Kidney epithelial cell (primary cell): ENCODE results near the gene RAB11FIP4. TPM values are rescaled to one million over a fixed set of nuclear protein-coding genes. Genes with fewer than 3 reads are reported as not detected.

Experiments used
- DNase-seq: peaks from one replicate; pipeline ENCODE4 v3.0.0-alpha.2; 2010; ENCODE audit warnings: low read depth
- H3K27me3 ChIP-seq: 2 replicates; pipeline ENCODE4 v1.6.0; 2011; ENCODE audit warnings: low read length; ENCODE audit not compliant: control insufficient read depth, insufficient read depth
- H3K36me3 ChIP-seq: 2 replicates; pipeline ENCODE4 v1.5.1; 2011; ENCODE audit warnings: low read length; ENCODE audit not compliant: control insufficient read depth, insufficient read depth
- H3K4me3 ChIP-seq: 2 replicates; pipeline ENCODE4 v1.5.1; 2011; ENCODE audit warnings: low read depth, mild to moderate bottlenecking, control low read depth, low read length
- CTCF ChIP-seq: IDR thresholded peaks from 2 replicates; pipeline ENCODE4 v1.5.1; 2011; ENCODE audit warnings: mild to moderate bottlenecking, moderate library complexity, low read length, control low read depth, inconsistent platforms; ENCODE audit not compliant: insufficient read depth, poor library complexity, severe bottlenecking
- total RNA-seq: library from RNA; depleted of rRNA; stranded (reverse); fragments of >200 nt; gene quantifications from 2 replicates; pipeline ENCODE4 v1.2.3, GENCODE V29; 2015

Gene RAB11FIP4
- total RNA-seq, 1 donor from 2014 or later = 26.5 TPM

- no peaks in the 10 kb centered on the region for H3K36me3 ChIP-seq
- DNase-seq = no peak
- no peak overlapping the region for H3K4me3 ChIP-seq
- H3K27me3 ChIP-seq = no peaks in the 10 kb centered on the region
- no peak for TF ChIP-seq CTCF
These were observed 52.6 kb downstream of the RAB11FIP4 start for GRCh38 chr17:31444026-31444425.

- no peaks in the 10 kb centered on the region for H3K36me3 ChIP-seq
- H3K27me3 ChIP-seq = no peaks in the 10 kb centered on the region
- no peak overlapping the region for H3K4me3 ChIP-seq
- TF ChIP-seq CTCF = peak; percentile 24
- no peak for DNase-seq
These were observed 54.9 kb downstream of the RAB11FIP4 start for GRCh38 chr17:31446195-31446967.

- Histone ChIP-seq H3K27me3 (no peaks in the 10 kb centered on the region), H3K4me3 (no peak overlapping the region), H3K36me3 (no peaks in the 10 kb centered on the region)
- no peak for TF ChIP-seq CTCF
- DNase-seq = no peak
These were observed 57.1 kb downstream of the RAB11FIP4 start for GRCh38 chr17:31448467-31449077.

GRCh38 chr17:31449111-31449510 is 57.6 kb downstream of the RAB11FIP4 start:
- Histone ChIP-seq H3K27me3 (no peaks in the 10 kb centered on the region), H3K4me3 (no peak overlapping the region), H3K36me3 (no peaks in the 10 kb centered on the region)
- TF ChIP-seq CTCF = no peak
- no peak for DNase-seq

GRCh38 chr17:31449746-31450145 is 58.3 kb downstream of the RAB11FIP4 start:
- H3K4me3 ChIP-seq = no peak overlapping the region
- TF ChIP-seq CTCF = no peak
- H3K27me3 ChIP-seq = no peaks in the 10 kb centered on the region
- DNase-seq = no peak
- H3K36me3 ChIP-seq = no peaks in the 10 kb centered on the region

- Histone ChIP-seq H3K27me3 (peaks cover 2% of the 10 kb centered on the region), H3K4me3 (no peak overlapping the region), H3K36me3 (no peaks in the 10 kb centered on the region)
- DNase-seq = no peak
- TF ChIP-seq CTCF = no peak
These were observed 60.6 kb downstream of the RAB11FIP4 start for GRCh38 chr17:31452101-31452500.
